ENCODE measurements around the gene TASL. TPM values are rescaled to one million over a fixed set of nuclear protein-coding genes. Genes with fewer than 3 reads are reported as not detected.
"Not testable (repeated sequence)": the region's sequence is repeated elsewhere in the genome, so short reads cannot be mapped to it uniquely, and the experiment has no call there.

The TASL gene
- total RNA-seq: under 1 TPM; 0.53 to 0.55 TPM
- long read RNA-seq: 0 reads

GRCh38 chrX:30577362-30577991, at the start of gene TASL:
Gene TASL (minus strand): TSS chrX:30577766. CDS start chrX:30560355, 17,411 bp downstream.
- ATAC-seq (peak in 1 of 2 donors; percentile 23), DNase-seq (no peak)
- intact Hi-C loops (cut with DNase I): no loop called here

- DNase-seq (no peak), ATAC-seq (no peak)
- intact Hi-C loops (cut with DNase I): no loop called here
Measured at GRCh38 chrX:30626402-30626801, 48.8 kb upstream of the TASL start.

- DNase-seq (no peak), ATAC-seq (no peak)
- intact Hi-C loops (cut with DNase I): no loop called here
Measured at GRCh38 chrX:30622361-30622760, 44.8 kb upstream of the TASL start.

GRCh38 chrX:30620980-30621618, 43.5 kb upstream of the TASL start:
- ATAC-seq: peak; percentile 82 to 93
- intact Hi-C loops (cut with DNase I): no loop called here

GRCh38 chrX:30620125-30620524, 42.6 kb upstream of the TASL start:
- DNase-seq (no peak), ATAC-seq (no peak)
- intact Hi-C loops (cut with DNase I): no loop called here

More at GRCh38 chrX:30620980-30621618, 43.5 kb upstream of the TASL start:
- DNase-seq: no peak

GRCh38 chrX:30618160-30618765, 40.7 kb upstream of the TASL start:
- no peak for ATAC-seq
- intact Hi-C loops (cut with DNase I): no loop called here
- DNase-seq: no peak

GRCh38 chrX:30615229-30615628, 37.7 kb upstream of the TASL start:
- ATAC-seq (no peak), DNase-seq (no peak)
- intact Hi-C loops (cut with DNase I): no loop called here

GRCh38 chrX:30613721-30614120, 36.2 kb upstream of the TASL start:
- intact Hi-C loops (cut with DNase I): no loop called here
- no peak for DNase-seq
- ATAC-seq: no peak

- no peak for ATAC-seq
- intact Hi-C loops (cut with DNase I): no loop called here
- DNase-seq: no peak
Measured at GRCh38 chrX:30612250-30612655, 34.7 kb upstream of the TASL start.

GRCh38 chrX:30610026-30610425, 32.5 kb upstream of the TASL start:
- no peak for DNase-seq
- intact Hi-C loops (cut with DNase I): no loop called here

GRCh38 chrX:30607155-30607554, 29.6 kb upstream of the TASL start:
- intact Hi-C loops (cut with DNase I): no loop called here
- DNase-seq (no peak), ATAC-seq (no peak)

More at GRCh38 chrX:30610026-30610425, 32.5 kb upstream of the TASL start:
- no peak for ATAC-seq

GRCh38 chrX:30600269-30601176, 23.0 kb upstream of the TASL start:
- intact Hi-C loops (cut with DNase I); ATAC-seq; DNase-seq: not testable (repeated sequence)

- no peak for ATAC-seq
- intact Hi-C loops (cut with DNase I): no loop called here
- DNase-seq: no peak
Measured at GRCh38 chrX:30597216-30598012, 19.8 kb upstream of the TASL start.

- intact Hi-C loops (cut with DNase I): no loop called here
- ATAC-seq (no peak), DNase-seq (no peak)
Measured at GRCh38 chrX:30593440-30594200, 16.1 kb upstream of the TASL start.

- DNase-seq: no peak
- intact Hi-C loops (cut with DNase I): no loop called here
Measured at GRCh38 chrX:30592831-30593230, 15.3 kb upstream of the TASL start.

GRCh38 chrX:30590368-30590767, 12.8 kb upstream of the TASL start:
- ATAC-seq: no peak
- intact Hi-C loops (cut with DNase I): no loop called here
- no peak for DNase-seq

More at GRCh38 chrX:30592831-30593230, 15.3 kb upstream of the TASL start:
- ATAC-seq: no peak

- intact Hi-C loops (cut with DNase I): no loop called here
- ATAC-seq (no peak), DNase-seq (no peak)
Measured at GRCh38 chrX:30589146-30589888, 11.8 kb upstream of the TASL start.
